GM18870 (cell line): ENCODE results near the gene FXYD5.

Experiments used
- ATAC-seq: cut with Tn5 transposase; IDR thresholded peaks from one replicate; pipeline ENCODE4 v1.9.1; 2021; ENCODE audit warnings: moderate library complexity; ENCODE audit not compliant: unreplicated experiment

FXYD5 gene

GRCh38 chr19:35154525-35155406, at the start of gene FXYD5:
TSS of gene FXYD5 (plus strand) at chr19:35154735. CDS start at chr19:35155551, 816 bp downstream.
- no peak for ATAC-seq

GRCh38 chr19:35105047-35105410, 49.5 kb upstream of the FXYD5 start:
- no peak for ATAC-seq

GRCh38 chr19:35105411-35106290, 48.9 kb upstream of the FXYD5 start:
- ATAC-seq: no peak

- no peak for ATAC-seq
Observed at GRCh38 chr19:35106291-35106583, 48.3 kb upstream of the FXYD5 start.

GRCh38 chr19:35106898-35107541, 47.5 kb upstream of the FXYD5 start:
- no peak for ATAC-seq

- no peak for ATAC-seq
Observed at GRCh38 chr19:35107545-35107944, 47.0 kb upstream of the FXYD5 start.

GRCh38 chr19:35108730-35109129, 45.8 kb upstream of the FXYD5 start:
- ATAC-seq: no peak

- ATAC-seq: no peak
Observed at GRCh38 chr19:35109395-35110112, 45.0 kb upstream of the FXYD5 start.

GRCh38 chr19:35110974-35111373, 43.6 kb upstream of the FXYD5 start:
- ATAC-seq: no peak

GRCh38 chr19:35112995-35113688, 41.4 kb upstream of the FXYD5 start:
- no peak for ATAC-seq

- no peak for ATAC-seq
Observed at GRCh38 chr19:35114353-35115176, 40.0 kb upstream of the FXYD5 start.

- ATAC-seq: no peak
Observed at GRCh38 chr19:35115177-35115951, 39.2 kb upstream of the FXYD5 start, which contains the start of gene FXYD3. TSS of gene FXYD3 (plus strand) at chr19:35115823. CDS start at chr19:35119377, 3,554 bp downstream.

GRCh38 chr19:35116072-35116801, 38.3 kb upstream of the FXYD5 start:
- ATAC-seq: no peak

- ATAC-seq: no peak
Observed at GRCh38 chr19:35117116-35117515, 37.4 kb upstream of the FXYD5 start.

GRCh38 chr19:35117799-35118198, 36.7 kb upstream of the FXYD5 start:
- no peak for ATAC-seq

GRCh38 chr19:35118268-35119020, 36.1 kb upstream of the FXYD5 start:
- ATAC-seq: no peak

- no peak for ATAC-seq
Observed at GRCh38 chr19:35119091-35119490, 35.4 kb upstream of the FXYD5 start.
